Measurements from ENCODE around the gene CRYGD. TPM values are rescaled to one million over a fixed set of nuclear protein-coding genes. Genes with fewer than 3 reads are reported as not detected.
A peak's percentile ranks its signal among the peaks of the same experiment; 100 is the strongest.

CRYGD gene
- total and polyA plus RNA-seq, 2 of the 13 experiments (the other 11 are each of a cell fraction or from before 2014, with no cell fraction given), result not detected

- TF ChIP-seq ZNF574 (CRISPR knock-in tag; IDR thresholded peaks at IDR 0.05), result 0 out of 2 replicates have a peak, but pooled peaks have one; percentile 26
- TF ChIP-seq BCL6 (CRISPR knock-in tag; IDR thresholded peaks at IDR 0.05), result peak; percentile 53; the same call in 1 of the 2 replicates
- no peak for TF ChIP-seq MATR3 (CRISPR knock-in tag; IDR thresholded peaks at IDR 0.05)
- TF ChIP-seq, protein P1, sequence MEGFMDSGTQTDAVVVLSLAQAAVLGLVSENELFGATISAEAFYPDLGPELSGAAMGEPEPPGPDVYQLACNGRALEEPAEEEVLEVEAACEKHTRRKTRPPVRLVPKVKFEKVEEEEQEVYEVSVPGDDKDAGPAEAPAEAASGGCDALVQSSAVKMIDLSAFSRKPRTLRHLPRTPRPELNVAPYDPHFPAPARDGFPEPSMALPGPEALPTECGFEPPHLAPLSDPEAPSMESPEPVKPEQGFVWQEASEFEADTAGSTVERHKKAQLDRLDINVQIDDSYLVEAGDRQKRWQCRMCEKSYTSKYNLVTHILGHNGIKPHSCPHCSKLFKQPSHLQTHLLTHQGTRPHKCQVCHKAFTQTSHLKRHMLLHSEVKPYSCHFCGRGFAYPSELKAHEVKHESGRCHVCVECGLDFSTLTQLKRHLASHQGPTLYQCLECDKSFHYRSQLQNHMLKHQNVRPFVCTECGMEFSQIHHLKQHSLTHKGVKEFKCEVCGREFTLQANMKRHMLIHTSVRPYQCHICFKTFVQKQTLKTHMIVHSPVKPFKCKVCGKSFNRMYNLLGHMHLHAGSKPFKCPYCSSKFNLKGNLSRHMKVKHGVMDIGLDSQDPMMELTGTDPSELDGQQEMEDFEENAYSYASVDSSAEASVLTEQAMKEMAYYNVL (CRISPR knock-in tag; IDR thresholded peaks at IDR 0.05; ENCODE audit: borderline replicate concordance), result peak; percentile 92
- TF ChIP-seq HDAC1 (CRISPR knock-in tag; IDR thresholded peaks at IDR 0.05), result peak; percentile 42; the same call in 1 of the 2 replicates
- peak; percentile 100 for TF ChIP-seq KDM1A (CRISPR knock-in tag; IDR thresholded peaks at IDR 0.05)
- TF ChIP-seq, protein P2, sequence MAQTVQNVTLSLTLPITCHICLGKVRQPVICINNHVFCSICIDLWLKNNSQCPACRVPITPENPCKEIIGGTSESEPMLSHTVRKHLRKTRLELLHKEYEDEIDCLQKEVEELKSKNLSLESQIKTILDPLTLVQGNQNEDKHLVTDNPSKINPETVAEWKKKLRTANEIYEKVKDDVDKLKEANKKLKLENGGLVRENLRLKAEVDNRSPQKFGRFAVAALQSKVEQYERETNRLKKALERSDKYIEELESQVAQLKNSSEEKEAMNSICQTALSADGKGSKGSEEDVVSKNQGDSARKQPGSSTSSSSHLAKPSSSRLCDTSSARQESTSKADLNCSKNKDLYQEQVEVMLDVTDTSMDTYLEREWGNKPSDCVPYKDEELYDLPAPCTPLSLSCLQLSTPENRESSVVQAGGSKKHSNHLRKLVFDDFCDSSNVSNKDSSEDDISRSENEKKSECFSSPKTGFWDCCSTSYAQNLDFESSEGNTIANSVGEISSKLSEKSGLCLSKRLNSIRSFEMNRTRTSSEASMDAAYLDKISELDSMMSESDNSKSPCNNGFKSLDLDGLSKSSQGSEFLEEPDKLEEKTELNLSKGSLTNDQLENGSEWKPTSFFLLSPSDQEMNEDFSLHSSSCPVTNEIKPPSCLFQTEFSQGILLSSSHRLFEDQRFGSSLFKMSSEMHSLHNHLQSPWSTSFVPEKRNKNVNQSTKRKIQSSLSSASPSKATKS (CRISPR knock-in tag; IDR thresholded peaks at IDR 0.05), result no peak
- TF ChIP-seq ZFP41 (CRISPR knock-in tag; IDR thresholded peaks at IDR 0.05; ENCODE audit: borderline replicate concordance), result no peak
- no peak for TF ChIP-seq NAIF1 (CRISPR knock-in tag; IDR thresholded peaks at IDR 0.05; ENCODE audit: borderline replicate concordance)
- TF ChIP-seq ZC3H4 (CRISPR knock-in tag; IDR thresholded peaks at IDR 0.05; ENCODE audit: borderline replicate concordance), result no peak
- no peak for TF ChIP-seq ZBTB3 (CRISPR knock-in tag; IDR thresholded peaks at IDR 0.05; ENCODE audit: borderline replicate concordance, low read depth)
- no peak for TF ChIP-seq PHF5A (CRISPR knock-in tag; IDR thresholded peaks at IDR 0.05; ENCODE audit: low read depth, unreplicated experiment)
- TF ChIP-seq ZNF562 (CRISPR knock-in tag; IDR thresholded peaks at IDR 0.05; ENCODE audit: borderline replicate concordance), result no peak
- peak; percentile 66; the same call in 1 of the 2 replicates for TF ChIP-seq HMG20B (CRISPR knock-in tag; conservative IDR thresholded peaks at IDR 0.05)
- TF ChIP-seq DPF2 (CRISPR knock-in tag; IDR thresholded peaks at IDR 0.05; ENCODE audit: borderline replicate concordance, low read depth), result no peak
- TF ChIP-seq ZNF280D (CRISPR knock-in tag; IDR thresholded peaks at IDR 0.05), result peak; percentile 85
- TF ChIP-seq ZNF746 (CRISPR knock-in tag; IDR thresholded peaks at IDR 0.05), result no peak
- TF ChIP-seq ZNF839 (CRISPR knock-in tag; IDR thresholded peaks at IDR 0.05; ENCODE audit: borderline replicate concordance), result no peak
These were observed 18.8 kb upstream of the CRYGD start (continued) for GRCh38 chr2:208142925-208143799.

All from HepG2 (cell line).